ENCODE data around the gene SLC17A2. TPM values are rescaled to one million over a fixed set of nuclear protein-coding genes. Genes with fewer than 3 reads are reported as not detected.

Gene SLC17A2
- not detected for total RNA-seq

GRCh38 chr6:25930532-25931410 lies at the start of gene SLC17A2:
Gene SLC17A2 (minus strand): TSS chr6:25930691. CDS start chr6:25925796, 4,895 bp downstream.
- no peak within 1 kb of the TSS for H3K27ac Mint-ChIP-seq
- no peak within 1 kb of the TSS for H3K4me3 Mint-ChIP-seq
- H3K36me3 Mint-ChIP-seq, result no peaks in the 10 kb centered on the region
- no peak for DNase-seq
- peaks cover 4% of the 10 kb centered on the region for H3K4me1 Mint-ChIP-seq
- H3K9me3 Mint-ChIP-seq, result no peaks in the 10 kb centered on the region
- peaks cover 4% of the 10 kb centered on the region for H3K27me3 Mint-ChIP-seq

- H3K27me3 Mint-ChIP-seq, result no peaks in the 10 kb centered on the region
- peaks cover 19% of the 10 kb centered on the region for H3K4me1 Mint-ChIP-seq
- H3K36me3 Mint-ChIP-seq, result peaks cover 39% of the 10 kb centered on the region
- no peak overlapping the region for H3K27ac Mint-ChIP-seq
- no peak overlapping the region for H3K4me3 Mint-ChIP-seq
- no peaks in the 10 kb centered on the region for H3K9me3 Mint-ChIP-seq
- DNase-seq, result no peak
These were observed 45.6 kb upstream of the SLC17A2 start for GRCh38 chr6:25975923-25976560.

GRCh38 chr6:25973923-25974555 lies 43.5 kb upstream of the SLC17A2 start:
- no peaks in the 10 kb centered on the region for H3K27me3 Mint-ChIP-seq
- no peak overlapping the region for H3K27ac Mint-ChIP-seq
- no peak for DNase-seq

GRCh38 chr6:25972902-25973301 lies 42.4 kb upstream of the SLC17A2 start:
- H3K27me3 Mint-ChIP-seq, result no peaks in the 10 kb centered on the region
- no peaks in the 10 kb centered on the region for H3K9me3 Mint-ChIP-seq
- no peak overlapping the region for H3K4me3 Mint-ChIP-seq
- no peak overlapping the region for H3K27ac Mint-ChIP-seq
- DNase-seq, result no peak
- peaks cover 56% of the 10 kb centered on the region for H3K36me3 Mint-ChIP-seq
- H3K4me1 Mint-ChIP-seq, result peaks cover 39% of the 10 kb centered on the region

More at GRCh38 chr6:25973923-25974555, 43.5 kb upstream of the SLC17A2 start:
- Mint-ChIP-seq H3K36me3 (peaks cover 47% of the 10 kb centered on the region), H3K4me1 (peaks cover 30% of the 10 kb centered on the region), H3K4me3 (no peak overlapping the region), H3K9me3 (no peaks in the 10 kb centered on the region)

GRCh38 chr6:25972128-25972527 lies 41.6 kb upstream of the SLC17A2 start:
- peaks cover 58% of the 10 kb centered on the region for H3K36me3 Mint-ChIP-seq
- no peaks in the 10 kb centered on the region for H3K27me3 Mint-ChIP-seq
- no peak overlapping the region for H3K27ac Mint-ChIP-seq
- H3K4me3 Mint-ChIP-seq, result no peak overlapping the region
- no peak for DNase-seq
- no peaks in the 10 kb centered on the region for H3K9me3 Mint-ChIP-seq
- H3K4me1 Mint-ChIP-seq, result peaks cover 42% of the 10 kb centered on the region

GRCh38 chr6:25971187-25971821 lies 40.8 kb upstream of the SLC17A2 start:
- Mint-ChIP-seq H3K4me1 (peaks cover 47% of the 10 kb centered on the region), H3K36me3 (peaks cover 62% of the 10 kb centered on the region), H3K4me3 (no peak overlapping the region), H3K27me3 (no peaks in the 10 kb centered on the region), H3K9me3 (peaks cover 2% of the 10 kb centered on the region), H3K27ac (peak overlapping the region; percentile 18)
- DNase-seq, result no peak

GRCh38 chr6:25968769-25969168 lies 38.3 kb upstream of the SLC17A2 start:
- peaks cover 2% of the 10 kb centered on the region for H3K9me3 Mint-ChIP-seq
- DNase-seq, result no peak
- peaks cover 64% of the 10 kb centered on the region for H3K4me1 Mint-ChIP-seq
- peaks cover 65% of the 10 kb centered on the region for H3K36me3 Mint-ChIP-seq
- H3K27ac Mint-ChIP-seq, result no peak overlapping the region
- H3K4me3 Mint-ChIP-seq, result no peak overlapping the region
- H3K27me3 Mint-ChIP-seq, result no peaks in the 10 kb centered on the region

- no peak for DNase-seq
- H3K4me1 Mint-ChIP-seq, result peaks cover 70% of the 10 kb centered on the region
These were observed 36.2 kb upstream of the SLC17A2 start for GRCh38 chr6:25966711-25967110.

GRCh38 chr6:25965058-25965457 lies 34.6 kb upstream of the SLC17A2 start:
- Mint-ChIP-seq H3K27ac (no peak overlapping the region), H3K27me3 (no peaks in the 10 kb centered on the region), H3K4me1 (peaks cover 72% of the 10 kb centered on the region), H3K4me3 (no peak overlapping the region), H3K9me3 (peaks cover 12% of the 10 kb centered on the region), H3K36me3 (peaks cover 54% of the 10 kb centered on the region)
- DNase-seq, result no peak

More at GRCh38 chr6:25966711-25967110, 36.2 kb upstream of the SLC17A2 start:
- H3K27me3 Mint-ChIP-seq, result no peaks in the 10 kb centered on the region
- H3K9me3 Mint-ChIP-seq, result peaks cover 2% of the 10 kb centered on the region
- peak overlapping the region; percentile 61 for H3K27ac Mint-ChIP-seq
- H3K4me3 Mint-ChIP-seq, result peak overlapping the region; percentile 14
- peaks cover 60% of the 10 kb centered on the region for H3K36me3 Mint-ChIP-seq

- Mint-ChIP-seq H3K27me3 (no peaks in the 10 kb centered on the region), H3K36me3 (peaks cover 49% of the 10 kb centered on the region), H3K27ac (peak overlapping the region; percentile 81), H3K9me3 (peaks cover 17% of the 10 kb centered on the region), H3K4me3 (peak overlapping the region; percentile 91), H3K4me1 (peaks cover 72% of the 10 kb centered on the region)
- DNase-seq, result no peak
These were observed 33.1 kb upstream of the SLC17A2 start for GRCh38 chr6:25963426-25964123.

- Mint-ChIP-seq H3K36me3 (peaks cover 44% of the 10 kb centered on the region), H3K4me1 (peaks cover 68% of the 10 kb centered on the region), H3K4me3 (peak within 1 kb of the TSS; percentile 91), H3K27me3 (no peaks in the 10 kb centered on the region), H3K9me3 (peaks cover 21% of the 10 kb centered on the region), H3K27ac (peak within 1 kb of the TSS; percentile 95)
- peak; percentile 68 for DNase-seq
These were observed 31.9 kb upstream of the SLC17A2 start, which contains the start of gene TRIM38 for GRCh38 chr6:25962149-25963127. Gene TRIM38 (plus strand): TSS chr6:25962802. CDS start chr6:25966523, 3,721 bp downstream.

GRCh38 chr6:25961619-25962148 lies 31.2 kb upstream of the SLC17A2 start:
- H3K27me3 Mint-ChIP-seq, result no peaks in the 10 kb centered on the region
- H3K4me3 Mint-ChIP-seq, result peak overlapping the region; percentile 91
- H3K27ac Mint-ChIP-seq, result peak overlapping the region; percentile 95
- H3K9me3 Mint-ChIP-seq, result peaks cover 19% of the 10 kb centered on the region
- DNase-seq, result no peak
- peaks cover 64% of the 10 kb centered on the region for H3K4me1 Mint-ChIP-seq
- H3K36me3 Mint-ChIP-seq, result peaks cover 37% of the 10 kb centered on the region

GRCh38 chr6:25960734-25961133 lies 30.2 kb upstream of the SLC17A2 start:
- peaks cover 54% of the 10 kb centered on the region for H3K4me1 Mint-ChIP-seq
- no peaks in the 10 kb centered on the region for H3K27me3 Mint-ChIP-seq
- DNase-seq, result peak; percentile 12
- H3K9me3 Mint-ChIP-seq, result peaks cover 19% of the 10 kb centered on the region
- H3K27ac Mint-ChIP-seq, result peak overlapping the region; percentile 65
- H3K36me3 Mint-ChIP-seq, result peaks cover 30% of the 10 kb centered on the region
- no peak overlapping the region for H3K4me3 Mint-ChIP-seq

All from activated naive CD8-positive, alpha-beta T cell treated with anti-CD3 and anti-CD28 coated beads for 36 hours (primary cell).